Measurements from ENCODE around the gene ASPDH.

DNA sequence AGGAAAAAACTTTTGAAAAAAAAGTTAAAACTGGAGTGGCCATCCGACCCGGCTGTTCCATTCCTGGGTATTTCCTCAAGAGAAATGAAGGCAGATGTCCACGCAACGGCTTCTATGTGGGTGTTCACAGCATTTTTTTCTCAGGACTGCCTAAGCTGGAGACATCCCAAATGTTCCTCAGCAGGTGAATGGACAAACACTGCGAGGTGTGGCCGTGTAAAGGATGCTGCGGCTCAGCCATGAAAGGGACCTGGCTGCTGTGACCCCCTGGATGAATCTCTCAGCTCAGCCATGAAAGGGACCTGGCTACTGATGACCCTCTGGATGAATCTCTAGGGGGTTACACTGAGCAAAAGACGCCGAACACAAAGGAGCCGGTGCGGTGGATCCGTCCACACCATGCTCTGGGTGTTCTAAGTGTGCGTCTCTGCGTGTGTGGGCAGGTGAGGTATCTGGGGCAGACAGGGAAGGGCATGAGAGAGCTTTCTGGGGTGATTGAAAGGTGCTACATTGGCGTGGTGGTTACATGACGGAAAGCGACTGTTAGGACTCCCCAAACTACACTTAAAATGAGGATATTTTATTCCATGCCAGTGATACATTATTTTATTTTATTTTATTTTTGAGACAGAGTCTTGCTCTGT, 7.2 kb upstream of the ASPDH start:
- TF ChIP-seq EZH2 (IDR thresholded peaks at IDR 0.05; ENCODE audit: insufficient read depth, poor library complexity, severe bottlenecking): no peak
- TF ChIP-seq EZH2phosphoT487 (IDR thresholded peaks at IDR 0.05; ENCODE audit: insufficient read depth, low read depth): no peak

Measured in GM23248 (cell line).